HG03558 (cell line): ENCODE data around the gene SP4.

ENCODE experiments used
- ATAC-seq: cut with Tn5 transposase; IDR thresholded peaks from one replicate; pipeline ENCODE4 v1.9.1; 2021; ENCODE audit warnings: moderate number of reproducible peaks; ENCODE audit not compliant: unreplicated experiment; ENCODE audit errors: extremely low read depth

The SP4 gene

GRCh38 chr7:21427871-21428658, at the start of gene SP4:
Gene SP4 (plus strand): TSS chr7:21428083. CDS start chr7:21428252, 169 bp downstream.
- ATAC-seq, result peak; percentile 56

GRCh38 chr7:21383227-21384220, 44.4 kb upstream of the SP4 start:
- peak; percentile 81 for ATAC-seq

GRCh38 chr7:21393937-21394336, 33.9 kb upstream of the SP4 start:
- ATAC-seq, result no peak

GRCh38 chr7:21401944-21402343, 25.9 kb upstream of the SP4 start:
- ATAC-seq, result no peak

- ATAC-seq, result no peak
Observed at GRCh38 chr7:21407796-21408480, 19.9 kb upstream of the SP4 start.

- ATAC-seq, result no peak
Observed at GRCh38 chr7:21408481-21408820, 19.4 kb upstream of the SP4 start.

- ATAC-seq, result no peak
Observed at GRCh38 chr7:21412410-21412851, 15.5 kb upstream of the SP4 start.

- no peak for ATAC-seq
Observed at GRCh38 chr7:21412957-21413356, 14.9 kb upstream of the SP4 start.

GRCh38 chr7:21413502-21413901, 14.4 kb upstream of the SP4 start:
- ATAC-seq, result no peak

- ATAC-seq, result no peak
Observed at GRCh38 chr7:21414795-21415393, 13.0 kb upstream of the SP4 start.

- no peak for ATAC-seq
Observed at GRCh38 chr7:21417647-21418046, 10.2 kb upstream of the SP4 start.

- ATAC-seq, result no peak
Observed at GRCh38 chr7:21422751-21423150, 5.1 kb upstream of the SP4 start.

- ATAC-seq, result no peak
Observed at GRCh38 chr7:21425290-21425689, 2.6 kb upstream of the SP4 start.

GRCh38 chr7:21426286-21427181, 1.3 kb upstream of the SP4 start:
- ATAC-seq, result no peak

- ATAC-seq, result peak; percentile 74
Observed at GRCh38 chr7:21427182-21427870, 557 bp upstream of the SP4 start.

GRCh38 chr7:21428659-21428941, 717 bp downstream of the SP4 start:
- no peak for ATAC-seq

GRCh38 chr7:21429021-21429420, 1.1 kb downstream of the SP4 start:
- no peak for ATAC-seq

GRCh38 chr7:21429786-21430574, 2.1 kb downstream of the SP4 start:
- ATAC-seq, result no peak
